ENCODE measurements around the gene YWHAG.
"Not testable (repeated sequence)": the region's sequence is repeated elsewhere in the genome, so short reads cannot be mapped to it uniquely, and the experiment has no call there.

DNA sequence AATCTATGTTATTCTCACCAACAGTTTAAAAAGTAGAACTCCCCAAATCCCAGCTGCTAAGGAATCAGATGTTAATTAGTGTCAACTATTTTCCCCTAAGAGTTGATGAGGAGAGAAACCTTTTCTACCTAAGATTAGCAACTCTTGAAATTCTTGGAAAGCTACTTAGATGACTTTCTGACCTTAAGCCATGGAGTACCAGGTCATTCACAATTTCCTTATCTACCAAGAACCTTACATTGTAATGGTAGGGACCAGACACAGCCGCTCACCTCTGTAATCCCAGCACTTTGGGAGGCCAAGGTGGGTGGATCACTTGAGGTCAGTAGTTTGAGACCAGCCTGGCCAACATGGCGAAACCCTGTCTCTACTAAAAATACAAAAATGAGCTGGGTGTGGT, 23.4 kb downstream of the YWHAG start:
- TF ChIP-seq, protein P1, sequence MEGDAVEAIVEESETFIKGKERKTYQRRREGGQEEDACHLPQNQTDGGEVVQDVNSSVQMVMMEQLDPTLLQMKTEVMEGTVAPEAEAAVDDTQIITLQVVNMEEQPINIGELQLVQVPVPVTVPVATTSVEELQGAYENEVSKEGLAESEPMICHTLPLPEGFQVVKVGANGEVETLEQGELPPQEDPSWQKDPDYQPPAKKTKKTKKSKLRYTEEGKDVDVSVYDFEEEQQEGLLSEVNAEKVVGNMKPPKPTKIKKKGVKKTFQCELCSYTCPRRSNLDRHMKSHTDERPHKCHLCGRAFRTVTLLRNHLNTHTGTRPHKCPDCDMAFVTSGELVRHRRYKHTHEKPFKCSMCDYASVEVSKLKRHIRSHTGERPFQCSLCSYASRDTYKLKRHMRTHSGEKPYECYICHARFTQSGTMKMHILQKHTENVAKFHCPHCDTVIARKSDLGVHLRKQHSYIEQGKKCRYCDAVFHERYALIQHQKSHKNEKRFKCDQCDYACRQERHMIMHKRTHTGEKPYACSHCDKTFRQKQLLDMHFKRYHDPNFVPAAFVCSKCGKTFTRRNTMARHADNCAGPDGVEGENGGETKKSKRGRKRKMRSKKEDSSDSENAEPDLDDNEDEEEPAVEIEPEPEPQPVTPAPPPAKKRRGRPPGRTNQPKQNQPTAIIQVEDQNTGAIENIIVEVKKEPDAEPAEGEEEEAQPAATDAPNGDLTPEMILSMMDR (IDR thresholded peaks at IDR 0.05): not testable (repeated sequence)
- TF ChIP-seq POLR2A, POLR2AphosphoS5, EP300 (IDR thresholded peaks at IDR 0.05): not testable (repeated sequence)
